Esophagus squamous epithelium (tissue), 4 donors: ENCODE measurements around the gene FNBP1.

ENCODE experiments used
- CTCF ChIP-seq, 6 experiments: fragments of 450-650 bp in 4 of 6; fragments of 200-600 bp in 2 of 6; sonication (generic) in 2 of 6; IDR thresholded peaks; one replicate each; pipeline ENCODE4 v1.5.1; 2016 to 2019; ENCODE audit warnings: antibody characterized with exemption in 6 of 6, mild to moderate bottlenecking in 4 of 6, moderate library complexity in 4 of 6
- POLR2A ChIP-seq, 4 donors: fragments of 450-650 bp; IDR thresholded peaks; one replicate each; pipeline ENCODE4 v1.6.1; 2017; ENCODE audit warnings: antibody characterized with exemption in 4 of 4, mild to moderate bottlenecking in 4 of 4, moderate library complexity in 3 of 4

GRCh38 chr9:129868872-129869486 is 174.0 kb downstream of the FNBP1 start:
- no peak for TF ChIP-seq CTCF (IDR thresholded peaks at IDR 0.05)
- TF ChIP-seq POLR2A (IDR thresholded peaks at IDR 0.05), result peak in 1 of 4 donors; percentile 13
